ENCODE data around the gene CREG1.

GRCh38 chr1:167528057-167528728 lies 25.4 kb downstream of the CREG1 start:
- TF ChIP-seq ZNF211 (tag by site-specific recombination; IDR thresholded peaks at IDR 0.05; ENCODE audit: low read depth) (no peak), ZNF776 (tag by site-specific recombination; IDR thresholded peaks at IDR 0.05; ENCODE audit: borderline replicate concordance) (no peak), ZNF423 (tag by site-specific recombination; IDR thresholded peaks at IDR 0.05) (no peak), CTCF (tag by site-specific recombination; IDR thresholded peaks at IDR 0.05) (no peak), REST (tag by site-specific recombination; IDR thresholded peaks at IDR 0.05) (no peak), ZNF239 (tag by site-specific recombination; IDR thresholded peaks at IDR 0.05) (no peak), ZNF398 (tag by site-specific recombination; IDR thresholded peaks at IDR 0.05) (no peak), ATF2 (tag by site-specific recombination; IDR thresholded peaks at IDR 0.05; ENCODE audit: low read depth) (no peak), TCF7L2 (IDR thresholded peaks at IDR 0.05; ENCODE audit: borderline replicate concordance, low read depth, low read length) (no peak), ZNF555 (tag by site-specific recombination; conservative IDR thresholded peaks at IDR 0.05) (no peak), ZNF692 (tag by site-specific recombination; IDR thresholded peaks at IDR 0.05) (no peak), SP3 (tag by site-specific recombination; IDR thresholded peaks at IDR 0.05) (no peak)
